HG02642 (cell line): ENCODE measurements around the gene NAV2.
A peak's percentile ranks its signal among the peaks of the same experiment; 100 is the strongest.
"Not testable (repeated sequence)": the region's sequence is repeated elsewhere in the genome, so short reads cannot be mapped to it uniquely, and the experiment has no call there.

ENCODE experiments used
- ATAC-seq: cut with Tn5 transposase; IDR thresholded peaks from one replicate; pipeline ENCODE4 v1.9.1; 2021; ENCODE audit warnings: mild to moderate bottlenecking; ENCODE audit not compliant: unreplicated experiment, poor library complexity

NAV2 gene

GRCh38 chr11:19878520-19878919 lies 165.9 kb downstream of the NAV2 start:
- no peak for ATAC-seq

GRCh38 chr11:19879307-19880087 lies 166.9 kb downstream of the NAV2 start:
- ATAC-seq = no peak

- no peak for ATAC-seq
Measured at GRCh38 chr11:19880088-19880345, 167.4 kb downstream of the NAV2 start.

GRCh38 chr11:19881177-19881576 lies 168.5 kb downstream of the NAV2 start:
- no peak for ATAC-seq

GRCh38 chr11:19882356-19882755 lies 169.7 kb downstream of the NAV2 start:
- ATAC-seq = no peak

- no peak for ATAC-seq
Measured at GRCh38 chr11:19886498-19886897, 173.9 kb downstream of the NAV2 start.

- no peak for ATAC-seq
Measured at GRCh38 chr11:19887842-19888241, 175.2 kb downstream of the NAV2 start.

- ATAC-seq = no peak
Measured at GRCh38 chr11:19889531-19889930, 176.9 kb downstream of the NAV2 start.

- no peak for ATAC-seq
Measured at GRCh38 chr11:19890308-19890707, 177.7 kb downstream of the NAV2 start.

- ATAC-seq = no peak
Measured at GRCh38 chr11:19891022-19891421, 178.4 kb downstream of the NAV2 start.

GRCh38 chr11:19892387-19892786 lies 179.8 kb downstream of the NAV2 start:
- no peak for ATAC-seq

GRCh38 chr11:19892876-19893275 lies 180.2 kb downstream of the NAV2 start:
- no peak for ATAC-seq

GRCh38 chr11:19894404-19894803 lies 181.8 kb downstream of the NAV2 start:
- ATAC-seq = no peak

GRCh38 chr11:19895037-19895436 lies 182.4 kb downstream of the NAV2 start:
- ATAC-seq = not testable (repeated sequence)

GRCh38 chr11:19895776-19896175 lies 183.1 kb downstream of the NAV2 start:
- ATAC-seq = no peak

- no peak for ATAC-seq
Measured at GRCh38 chr11:19903620-19904069, 191.0 kb downstream of the NAV2 start.

- no peak for ATAC-seq
Measured at GRCh38 chr11:19905280-19905853, 192.7 kb downstream of the NAV2 start.

- ATAC-seq = no peak
Measured at GRCh38 chr11:19906126-19906525, 193.5 kb downstream of the NAV2 start.

GRCh38 chr11:19907008-19907579 lies 194.5 kb downstream of the NAV2 start:
- peak; percentile 76 for ATAC-seq

GRCh38 chr11:19907839-19908238 lies 195.2 kb downstream of the NAV2 start:
- ATAC-seq = no peak

GRCh38 chr11:19910931-19911330 lies 198.3 kb downstream of the NAV2 start:
- ATAC-seq = no peak
